ENCODE data around the gene TMTC4. TPM values are rescaled to one million over a fixed set of nuclear protein-coding genes. Genes with fewer than 3 reads are reported as not detected.

TMTC4 gene
- total and polyA plus RNA-seq, 10 of the 15 experiments (the other 5 are each of a cell fraction or from before 2014, with no cell fraction given) = 3.3 to 24.6 (median 14.5) TPM

GRCh38 chr13:100674872-100675660 lies 471 bp upstream of the TMTC4 start (continued):
- TF ChIP-seq TCF3 (IDR thresholded peaks at IDR 0.05; ENCODE audit: borderline replicate concordance, insufficient read depth, low read depth, low read length) (no peak), MXI1 (IDR thresholded peaks at IDR 0.05; ENCODE audit: low read depth, low read length) (no peak), RELB (IDR thresholded peaks at IDR 0.05; ENCODE audit: low read depth) (no peak), ZNF217 (IDR thresholded peaks at IDR 0.05) (no peak), HDAC2 (IDR thresholded peaks at IDR 0.05) (no peak), TARDBP (IDR thresholded peaks at IDR 0.05; ENCODE audit: borderline replicate concordance) (no peak), REST (IDR thresholded peaks at IDR 0.05; ENCODE audit: low read depth, low read length) (no peak), DPF2 (IDR thresholded peaks at IDR 0.05) (0 out of 2 replicates have a peak, but pooled peaks have one; percentile 82), BHLHE40 (IDR thresholded peaks at IDR 0.05; ENCODE audit: borderline replicate concordance in 1 of 2, low read depth in 2 of 2, low read length in 1 of 2) (peak in 1 of 2 experiments; percentile 26; a peak in 1 of 4 replicates), ZNF622 (IDR thresholded peaks at IDR 0.05) (no peak), IKZF2 (IDR thresholded peaks at IDR 0.05) (no peak; a peak in 1 of 4 replicates), CEBPB (IDR thresholded peaks at IDR 0.05; ENCODE audit: borderline replicate concordance in 1 of 2, low read depth in 2 of 2, low read length in 2 of 2) (no peak), NFXL1 (IDR thresholded peaks at IDR 0.05; ENCODE audit: borderline replicate concordance) (no peak), ASH2L (IDR thresholded peaks at IDR 0.05; ENCODE audit: borderline replicate concordance, low read depth) (no peak), ETV6 (conservative IDR thresholded peaks at IDR 0.05 in 1 of 2, IDR thresholded peaks at IDR 0.05 in 1 of 2; ENCODE audit: borderline replicate concordance in 1 of 2, low read depth in 1 of 2) (no peak), RAD51 (IDR thresholded peaks at IDR 0.05) (no peak), CBX5 (IDR thresholded peaks at IDR 0.05; ENCODE audit: low read depth) (no peak), KLF5 (IDR thresholded peaks at IDR 0.05; ENCODE audit: partially characterized antibody) (no peak), RUNX3 (IDR thresholded peaks at IDR 0.05; ENCODE audit: low read length) (peak; percentile 8; the same call in 1 of the 2 replicates), SKIL (IDR thresholded peaks at IDR 0.05; ENCODE audit: low read depth, poor library complexity, severe bottlenecking) (no peak), SUZ12 (IDR thresholded peaks at IDR 0.05; ENCODE audit: unreplicated experiment) (no peak)
